Natural killer cell (primary cell): ENCODE data around the gene GTF2IRD1. TPM values are rescaled to one million over a fixed set of nuclear protein-coding genes. Genes with fewer than 3 reads are reported as not detected.

Source experiments
- ATAC-seq, 3 donors: fragments of 150-1000 bp in 2 of 3; fragments of 200-7000 bp in 1 of 3; cut with Tn5 transposase; 1 replicate in 1 of 3; 2 replicates in 2 of 3; pipeline ENCODE4 v1.10.0; 2021; ENCODE audit warnings: mild to moderate bottlenecking in 2 of 3, moderate library complexity in 2 of 3
- DNase-seq, 2 donors: peaks; one replicate each; pipeline versions ENCODE4 v3.0.0 to v3.0.0-alpha.2; 2013 to 2021; ENCODE audit warnings: mixed read lengths in 1 of 2
- H3K27ac ChIP-seq: one replicate; pipeline ENCODE4 v1.5.1; 2013; ENCODE audit warnings: mild to moderate bottlenecking, low read length
- H3K27me3 ChIP-seq: one replicate; pipeline ENCODE4 v1.6.1; 2013; ENCODE audit warnings: low read length; ENCODE audit not compliant: control insufficient read depth, insufficient read depth
- H3K36me3 ChIP-seq: one replicate; pipeline ENCODE4 v1.6.1; 2013; ENCODE audit warnings: low read length; ENCODE audit not compliant: control insufficient read depth, insufficient read depth
- H3K4me1 ChIP-seq: one replicate; pipeline ENCODE4 v1.6.1; 2013; ENCODE audit warnings: low read length; ENCODE audit not compliant: control insufficient read depth, insufficient read depth
- H3K4me3 ChIP-seq: one replicate; pipeline ENCODE4 v1.5.1; 2013; ENCODE audit warnings: low read length
- H3K9me3 ChIP-seq: one replicate; pipeline ENCODE4 v1.6.1; 2013; ENCODE audit warnings: low read length; ENCODE audit not compliant: control insufficient read depth, insufficient read depth
- H3K27ac Mint-ChIP-seq, 2 donors: one replicate each; pipeline ENCODE4 v1.8.0; 2022; ENCODE audit warnings: mild to moderate bottlenecking in 2 of 2, mixed read lengths in 2 of 2, moderate library complexity in 1 of 2
- H3K27me3 Mint-ChIP-seq, 2 donors: one replicate each; pipeline ENCODE4 v1.8.0; 2022; ENCODE audit warnings: low read depth in 2 of 2, mixed read lengths in 2 of 2
- H3K36me3 Mint-ChIP-seq: one replicate; pipeline ENCODE4 v1.8.0; 2022; ENCODE audit warnings: mixed read lengths
- H3K4me1 Mint-ChIP-seq, 2 donors: one replicate each; pipeline ENCODE4 v1.8.0; 2022; ENCODE audit warnings: mixed read lengths in 2 of 2
- H3K4me3 Mint-ChIP-seq: one replicate; pipeline ENCODE4 v1.8.0; 2022; ENCODE audit warnings: mild to moderate bottlenecking, moderate library complexity, mixed read lengths
- H3K9me3 Mint-ChIP-seq, 2 donors: one replicate each; pipeline ENCODE4 v1.8.0; 2022; ENCODE audit warnings: mixed read lengths in 2 of 2
- WGBS: methylation state at CpG from one replicate; pipeline ENCODE4 v1.1.7; 2013; ENCODE audit warnings: missing lambda C conversion rate; ENCODE audit not compliant: insufficient coverage; 5-methylcytosine and 5-hydroxymethylcytosine counted together
- intact Hi-C: fragments of 100-400 bp; cut with micrococcal nuclease; formaldehyde crosslinking; loops from one replicate; pipeline ENCODE4 v1.14.2; 2022
- total RNA-seq, 4 donors: library from RNA; stranded (reverse); fragments of 120-200 nt in 1 of 4; gene quantifications; one replicate each; pipeline versions ENCODE4 v1.2.3 to v1.2.4, GENCODE V29; 2013 to 2022
- TF ChIP-seq, protein P1 (sequence below): fragments of 200-600 bp; IDR thresholded peaks from one replicate; pipeline ENCODE4 v1.8.0; 2022; ENCODE audit warnings: antibody characterized with exemption

GTF2IRD1 gene
- total RNA-seq, 3 donors from 2014 or later (not counting 1 experiment from before 2014, with no cell fraction given) = not detected

DNA sequence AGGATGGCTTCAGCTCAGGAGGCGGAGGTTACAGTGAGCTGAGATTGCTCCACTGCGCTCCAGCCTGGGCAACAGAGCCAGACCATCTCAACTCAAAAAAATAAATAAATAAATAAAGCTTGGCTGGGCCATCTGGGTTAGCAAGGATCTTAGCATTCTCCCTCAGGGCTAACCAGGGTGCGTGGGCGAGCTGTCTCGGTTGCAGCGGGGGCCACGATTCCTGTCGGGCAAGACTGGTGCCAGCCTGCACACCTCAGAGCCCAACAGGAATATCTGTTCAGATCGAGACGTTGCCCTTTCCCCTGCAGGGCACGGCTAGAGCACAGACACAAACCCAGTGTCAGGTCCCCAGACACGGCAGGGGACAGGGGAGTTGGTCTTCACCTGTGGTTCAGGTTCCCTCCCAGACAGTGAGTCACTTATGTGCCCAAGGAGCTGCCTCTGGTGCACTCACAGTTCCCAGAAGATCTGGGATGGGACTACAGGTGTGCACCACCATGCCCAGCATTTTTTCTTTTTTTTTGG lies 128.3 kb downstream of the GTF2IRD1 start:
- Mint-ChIP-seq H3K9me3 (no peaks in the 10 kb centered on the region), H3K27me3 (no peaks in the 10 kb centered on the region), H3K4me1 (no peaks in the 10 kb centered on the region), H3K36me3 (no peaks in the 10 kb centered on the region), H3K27ac (no peak overlapping the region), H3K4me3 (no peak overlapping the region)
- DNase-seq (no peak), ATAC-seq (no peak)
- Histone ChIP-seq H3K4me3 (no peak overlapping the region), H3K27me3 (no peaks in the 10 kb centered on the region), H3K4me1 (no peaks in the 10 kb centered on the region), H3K9me3 (no peaks in the 10 kb centered on the region), H3K36me3 (no peaks in the 10 kb centered on the region), H3K27ac (no peak overlapping the region)
- 88% methylated on average over 12 of the region's 12 CpGs for WGBS
- TF ChIP-seq, protein P1, sequence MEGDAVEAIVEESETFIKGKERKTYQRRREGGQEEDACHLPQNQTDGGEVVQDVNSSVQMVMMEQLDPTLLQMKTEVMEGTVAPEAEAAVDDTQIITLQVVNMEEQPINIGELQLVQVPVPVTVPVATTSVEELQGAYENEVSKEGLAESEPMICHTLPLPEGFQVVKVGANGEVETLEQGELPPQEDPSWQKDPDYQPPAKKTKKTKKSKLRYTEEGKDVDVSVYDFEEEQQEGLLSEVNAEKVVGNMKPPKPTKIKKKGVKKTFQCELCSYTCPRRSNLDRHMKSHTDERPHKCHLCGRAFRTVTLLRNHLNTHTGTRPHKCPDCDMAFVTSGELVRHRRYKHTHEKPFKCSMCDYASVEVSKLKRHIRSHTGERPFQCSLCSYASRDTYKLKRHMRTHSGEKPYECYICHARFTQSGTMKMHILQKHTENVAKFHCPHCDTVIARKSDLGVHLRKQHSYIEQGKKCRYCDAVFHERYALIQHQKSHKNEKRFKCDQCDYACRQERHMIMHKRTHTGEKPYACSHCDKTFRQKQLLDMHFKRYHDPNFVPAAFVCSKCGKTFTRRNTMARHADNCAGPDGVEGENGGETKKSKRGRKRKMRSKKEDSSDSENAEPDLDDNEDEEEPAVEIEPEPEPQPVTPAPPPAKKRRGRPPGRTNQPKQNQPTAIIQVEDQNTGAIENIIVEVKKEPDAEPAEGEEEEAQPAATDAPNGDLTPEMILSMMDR = no peak
- intact Hi-C loops = no loop called here

- DNase-seq = no peak
- Histone ChIP-seq H3K36me3 (no peaks in the 10 kb centered on the region), H3K27me3 (no peaks in the 10 kb centered on the region), H3K9me3 (no peaks in the 10 kb centered on the region), H3K27ac (no peak overlapping the region), H3K4me3 (no peak overlapping the region), H3K4me1 (peaks cover 3% of the 10 kb centered on the region)
- Mint-ChIP-seq H3K36me3 (no peaks in the 10 kb centered on the region), H3K27me3 (no peaks in the 10 kb centered on the region), H3K4me3 (no peak overlapping the region), H3K4me1 (peaks cover 0 to 3% of the 10 kb centered on the region in 2 donors), H3K27ac (no peak overlapping the region), H3K9me3 (no peaks in the 10 kb centered on the region)
- no peak for ATAC-seq
- intact Hi-C loops = no loop called here
- TF ChIP-seq, protein P1 = no peak
- WGBS = 86% methylated on average over 1 of the region's 2 CpGs
Measured at GRCh38 chr7:74582447-74583039, 128.8 kb downstream of the GTF2IRD1 start.

- Mint-ChIP-seq H3K4me1 (peaks cover 0 to 5% of the 10 kb centered on the region in 2 donors), H3K4me3 (no peak overlapping the region), H3K9me3 (no peaks in the 10 kb centered on the region), H3K27me3 (no peaks in the 10 kb centered on the region), H3K27ac (no peak overlapping the region), H3K36me3 (no peaks in the 10 kb centered on the region)
- TF ChIP-seq, protein P1 = no peak
- Histone ChIP-seq H3K36me3 (no peaks in the 10 kb centered on the region), H3K27ac (no peak overlapping the region), H3K9me3 (no peaks in the 10 kb centered on the region), H3K4me3 (no peak overlapping the region), H3K4me1 (peaks cover 4% of the 10 kb centered on the region), H3K27me3 (no peaks in the 10 kb centered on the region)
- DNase-seq (no peak), ATAC-seq (no peak)
- intact Hi-C loops = no loop called here
- 93% methylated on average over 8 of the region's 8 CpGs for WGBS
Measured at GRCh38 chr7:74583630-74584029, 129.9 kb downstream of the GTF2IRD1 start.
